Upper lobe of right lung (tissue), 1 donor: ENCODE data around the gene HHATL. TPM values are rescaled to one million over a fixed set of nuclear protein-coding genes. Genes with fewer than 3 reads are reported as not detected.

Experiments used
- ATAC-seq: fragments of 200-7000 bp; cut with Tn5 transposase; one replicate; pipeline ENCODE4 v1.9.1; 2020; ENCODE audit warnings: mild to moderate bottlenecking, moderate library complexity
- DNase-seq: peaks from one replicate; pipeline ENCODE4 v3.0.0-alpha.2; 2020
- H3K27ac ChIP-seq: fragments of 200-600 bp; one replicate; pipeline ENCODE4 v1.8.0; 2022
- H3K27me3 ChIP-seq: fragments of 200-600 bp; one replicate; pipeline ENCODE4 v1.8.0; 2022; ENCODE audit warnings: mild to moderate bottlenecking
- H3K36me3 ChIP-seq: fragments of 200-600 bp; one replicate; pipeline ENCODE4 v1.8.0; 2022
- H3K4me1 ChIP-seq: fragments of 200-600 bp; one replicate; pipeline ENCODE4 v1.8.0; 2022
- H3K4me3 ChIP-seq: fragments of 200-600 bp; one replicate; pipeline ENCODE4 v1.8.0; 2022; ENCODE audit warnings: mild to moderate bottlenecking
- H3K9me3 ChIP-seq: fragments of 200-600 bp; one replicate; pipeline ENCODE4 v1.8.0; 2022
- CTCF ChIP-seq: fragments of 200-600 bp; IDR thresholded peaks from one replicate; pipeline ENCODE4 v1.8.0; 2022; ENCODE audit warnings: antibody characterized with exemption
- intact Hi-C: fragments of 100-400 bp; cut with DNase I; formaldehyde crosslinking; loops from one replicate; pipeline ENCODE4 v1.11.0; 2022
- total RNA-seq: library from RNA; stranded (reverse); fragmentation: NEBNext Ultra II Directional; extraction: Animal tissue kit (Norgen Biotek cat#: 25700); gene quantifications from one replicate; pipeline ENCODE4 v1.2.1, GENCODE V29; 2021
- donor health status: DM: no; HTN: yes; CAD: no; lungs with severe emphysema.

The HHATL gene
- total RNA-seq, 1 donor from 2014 or later, result not detected

- DNase-seq, result no peak
- intact Hi-C loops, result no loop called here
- Histone ChIP-seq H3K4me3 (no peak overlapping the region), H3K27me3 (no peaks in the 10 kb centered on the region), H3K4me1 (no peaks in the 10 kb centered on the region), H3K27ac (no peak overlapping the region), H3K36me3 (no peaks in the 10 kb centered on the region), H3K9me3 (no peaks in the 10 kb centered on the region)
- TF ChIP-seq CTCF, result no peak
- no peak for ATAC-seq
Measured at GRCh38 chr3:42700366-42701288, 2.0 kb downstream of the HHATL start.

- ATAC-seq, result no peak
- Histone ChIP-seq H3K4me3 (no peak overlapping the region), H3K36me3 (no peaks in the 10 kb centered on the region), H3K27ac (no peak overlapping the region), H3K4me1 (no peaks in the 10 kb centered on the region), H3K27me3 (no peaks in the 10 kb centered on the region), H3K9me3 (no peaks in the 10 kb centered on the region)
- TF ChIP-seq CTCF, result no peak
- intact Hi-C loops, result no loop called here
- DNase-seq, result no peak
Measured at GRCh38 chr3:42699511-42699971, 3.1 kb downstream of the HHATL start.

DNA sequence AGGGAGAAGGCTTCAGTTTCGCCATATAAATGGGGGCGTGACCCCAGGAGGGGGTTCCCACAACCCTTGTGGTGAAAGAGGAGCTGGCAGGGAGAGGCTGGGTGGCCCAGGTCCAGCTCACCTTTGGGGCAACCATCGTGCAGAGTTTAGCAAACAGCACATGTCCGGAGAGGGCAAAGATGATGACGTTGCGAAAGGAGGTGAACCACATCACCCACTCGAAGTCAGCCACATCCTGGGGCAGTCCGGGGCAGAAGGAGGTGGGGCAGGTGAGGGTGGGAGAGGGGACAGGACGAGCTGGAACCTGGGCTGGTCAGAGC is 3.7 kb downstream of the HHATL start:
- DNase-seq (peak; percentile 80), ATAC-seq (peak; percentile 67)
- intact Hi-C loops, result no loop called here
- H3K9me3 ChIP-seq, result no peaks in the 10 kb centered on the region
- no peaks in the 10 kb centered on the region for H3K36me3 ChIP-seq
- no peak for TF ChIP-seq CTCF
- H3K4me3 ChIP-seq, result no peak overlapping the region
- H3K27me3 ChIP-seq, result no peaks in the 10 kb centered on the region
- H3K4me1 ChIP-seq, result no peaks in the 10 kb centered on the region
- H3K27ac ChIP-seq, result no peak overlapping the region

DNA sequence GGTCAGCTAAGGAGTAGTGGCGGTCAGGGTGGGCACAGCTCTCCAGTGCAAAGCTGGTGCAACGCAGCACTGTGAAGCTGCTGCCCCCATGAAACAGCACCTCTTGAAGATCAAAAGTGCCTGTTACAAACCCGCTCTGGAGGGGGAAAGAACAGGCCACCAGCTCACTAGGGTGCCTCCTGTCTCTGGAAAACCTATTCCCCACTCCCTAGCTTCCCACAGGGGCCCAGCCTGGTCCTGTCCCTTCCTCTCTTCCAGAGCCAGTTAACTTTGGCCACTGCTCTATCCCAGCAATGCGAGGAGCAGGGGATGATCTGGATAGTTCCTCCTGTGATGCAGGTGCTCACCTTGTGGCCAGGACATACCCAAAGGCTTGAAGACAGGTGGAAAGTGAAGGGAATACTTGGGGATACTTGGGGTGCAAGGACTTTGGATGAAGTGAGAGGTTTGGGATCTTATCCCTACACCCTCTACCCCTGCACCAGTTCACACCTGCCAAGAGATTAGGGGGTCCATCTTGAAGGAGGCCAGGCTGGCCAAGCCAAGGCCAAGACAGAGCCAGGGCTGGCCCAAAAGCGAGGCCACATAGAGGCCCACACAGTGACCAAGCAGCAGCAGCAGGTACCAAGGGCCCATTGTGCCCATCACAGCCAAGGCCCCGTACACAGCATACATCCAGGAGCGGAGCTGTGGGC is 4.2 kb downstream of the HHATL start:
- DNase-seq (no peak), ATAC-seq (no peak)
- no peaks in the 10 kb centered on the region for H3K9me3 ChIP-seq
- no peak for TF ChIP-seq CTCF
- H3K4me3 ChIP-seq, result no peak overlapping the region
- H3K27ac ChIP-seq, result no peak overlapping the region
- H3K4me1 ChIP-seq, result no peaks in the 10 kb centered on the region
- no peaks in the 10 kb centered on the region for H3K27me3 ChIP-seq
- intact Hi-C loops, result no loop called here
- H3K36me3 ChIP-seq, result no peaks in the 10 kb centered on the region

DNA sequence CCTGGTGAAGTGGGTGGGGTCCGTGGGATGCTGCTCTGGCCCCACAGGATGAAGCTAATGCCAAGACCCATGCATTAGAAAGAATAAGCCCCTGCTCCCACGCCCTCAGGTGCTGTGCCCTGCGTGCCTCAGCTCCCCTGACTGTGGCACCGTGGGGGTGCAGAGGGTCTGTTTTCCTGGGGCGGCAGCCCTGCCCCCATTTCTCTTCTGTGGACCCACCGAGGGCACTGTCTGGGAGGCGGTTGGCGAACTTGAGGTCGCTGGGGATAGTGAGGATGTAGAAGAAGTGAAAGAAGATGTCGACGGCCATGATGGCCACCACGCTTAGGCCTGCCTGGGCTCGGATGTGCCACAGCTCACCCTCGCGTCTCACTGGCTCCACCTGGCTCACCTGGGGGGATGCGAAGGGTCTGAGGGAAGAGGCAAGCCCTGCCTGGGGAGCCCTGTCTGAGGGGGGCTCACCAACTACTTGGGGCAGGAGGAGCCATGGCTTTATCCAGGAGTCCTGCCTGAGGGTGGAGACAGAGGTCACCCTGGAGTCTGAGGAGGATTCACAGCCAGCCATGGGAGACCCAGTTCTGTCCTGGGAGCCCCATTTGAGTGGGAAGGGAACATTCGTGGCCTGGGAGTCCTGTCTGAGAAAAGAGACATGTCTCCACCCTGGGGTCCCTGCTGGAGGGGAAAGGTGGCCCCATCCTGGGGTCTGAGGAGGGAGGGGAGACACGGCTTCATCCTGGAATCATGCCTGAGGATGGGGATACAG is 5.1 kb downstream of the HHATL start:
- H3K27ac ChIP-seq, result no peak overlapping the region
- DNase-seq (no peak), ATAC-seq (no peak)
- no peak overlapping the region for H3K4me3 ChIP-seq
- intact Hi-C loops, result no loop called here
- no peaks in the 10 kb centered on the region for H3K4me1 ChIP-seq
- no peak for TF ChIP-seq CTCF
- no peaks in the 10 kb centered on the region for H3K27me3 ChIP-seq
- H3K9me3 ChIP-seq, result no peaks in the 10 kb centered on the region
- H3K36me3 ChIP-seq, result no peaks in the 10 kb centered on the region
